DMS79 treated with DMSO at 0.1 percent for 48 hours (cell line): ENCODE measurements around the gene THTPA.

Source experiments
- DNase-seq: peaks from one replicate; lab custom pipeline; 2025; lab: John Stamatoyannopoulos, UW

Gene THTPA

GRCh38 chr14:23551266-23552028, 4.6 kb upstream of the THTPA start, which contains the start of gene ZFHX2:
TSS of gene ZFHX2 (minus strand) at chr14:23551765. CDS start at chr14:23535325, 16,440 bp downstream.
- DNase-seq: peak; percentile 93

GRCh38 chr14:23555533-23555881, 564 bp upstream of the THTPA start:
- no peak for DNase-seq

GRCh38 chr14:23556700-23557440, 799 bp downstream of the THTPA start:
- DNase-seq: no peak

GRCh38 chr14:23557521-23557920, 1.4 kb downstream of the THTPA start:
- no peak for DNase-seq

GRCh38 chr14:23557946-23558345, 1.9 kb downstream of the THTPA start:
- no peak for DNase-seq

GRCh38 chr14:23558346-23559009, 2.4 kb downstream of the THTPA start:
- no peak for DNase-seq

GRCh38 chr14:23559010-23559925, 3.2 kb downstream of the THTPA start:
- peak; percentile 31 for DNase-seq

- no peak for DNase-seq
These were observed 4.0 kb downstream of the THTPA start for GRCh38 chr14:23559926-23560520.

- no peak for DNase-seq
These were observed 5.2 kb downstream of the THTPA start for GRCh38 chr14:23561259-23561658.

- no peak for DNase-seq
These were observed 6.1 kb downstream of the THTPA start for GRCh38 chr14:23561873-23562821.

GRCh38 chr14:23562822-23563472, 6.9 kb downstream of the THTPA start:
- DNase-seq: peak; percentile 63

GRCh38 chr14:23563473-23564180, 7.6 kb downstream of the THTPA start:
- DNase-seq: no peak

GRCh38 chr14:23564181-23564812, 8.2 kb downstream of the THTPA start:
- no peak for DNase-seq

GRCh38 chr14:23564876-23565275, 8.8 kb downstream of the THTPA start:
- DNase-seq: no peak

GRCh38 chr14:23565626-23566025, 9.6 kb downstream of the THTPA start:
- DNase-seq: no peak

GRCh38 chr14:23566112-23566777, 10.2 kb downstream of the THTPA start:
- no peak for DNase-seq

- no peak for DNase-seq
These were observed 10.7 kb downstream of the THTPA start for GRCh38 chr14:23566778-23567185.
